Neural cell (in vitro differentiated cells): Measurements from ENCODE around the gene NCBP2L. TPM values are rescaled to one million over a fixed set of nuclear protein-coding genes. Genes with fewer than 3 reads are reported as not detected.

Experiments used
- H2AFZ ChIP-seq: fragments of 200-600, 300-800 bp; sonication (generic), shearing (Covaris generic); 2 replicates; pipeline ENCODE4 v1.6.0; 2014; ENCODE audit warnings: low read depth, mild to moderate bottlenecking, antibody characterized with exemption, low read length, moderate library complexity
- H3F3A ChIP-seq: fragments of 200-600 bp; shearing (Covaris generic); 2 replicates; pipeline ENCODE4 v1.6.1; 2016; ENCODE audit warnings: mild to moderate bottlenecking, moderate library complexity, mixed read lengths, antibody characterized with exemption, low read length; ENCODE audit not compliant: insufficient read depth, poor library complexity, severe bottlenecking
- H3K27ac ChIP-seq: fragments of 200-600, 300-800 bp; sonication (generic), shearing (Covaris generic); 2 replicates; pipeline ENCODE4 v1.5.1; 2014; ENCODE audit warnings: mild to moderate bottlenecking, low read length, moderate library complexity
- H3K27me3 ChIP-seq: fragments of 300-800, 200-600 bp; sonication (generic), shearing (Covaris generic); 2 replicates; pipeline ENCODE4 v1.6.0; 2014; ENCODE audit warnings: mild to moderate bottlenecking, low read depth, low read length, moderate library complexity; ENCODE audit not compliant: insufficient read depth
- H3K36me3 ChIP-seq: fragments of 300-800, 200-600 bp; sonication (generic), shearing (Covaris generic); 2 replicates; pipeline ENCODE4 v1.5.1; 2014; ENCODE audit warnings: mild to moderate bottlenecking, antibody characterized with exemption, low read length, moderate library complexity; ENCODE audit not compliant: insufficient read depth
- H3K4me2 ChIP-seq: fragments of 300-800, 200-600 bp; sonication (generic), shearing (Covaris generic); 2 replicates; pipeline ENCODE4 v1.6.0; 2014; ENCODE audit warnings: mild to moderate bottlenecking, low read length
- H3K4me3 ChIP-seq: fragments of 300-800, 200-600 bp; sonication (generic), shearing (Covaris generic); 2 replicates; pipeline ENCODE4 v1.5.1; 2014; ENCODE audit warnings: mild to moderate bottlenecking, low read length, moderate library complexity
- H3K79me2 ChIP-seq: fragments of 200-600 bp; shearing (Covaris generic); replicated peaks from 2 replicates; pipeline ENCODE4 v1.6.0; 2014; ENCODE audit warnings: mild to moderate bottlenecking, low read length, moderate library complexity; ENCODE audit not compliant: insufficient read depth
- H3K9ac ChIP-seq: fragments of 300-800, 200-600 bp; sonication (generic), shearing (Covaris generic); 2 replicates; pipeline ENCODE4 v1.6.1; 2016; ENCODE audit warnings: mild to moderate bottlenecking, low read length, mixed read lengths
- H3K9me2 ChIP-seq: fragments of 200-600 bp; shearing (Covaris generic); 2 replicates; pipeline ENCODE4 v1.6.1; 2016; ENCODE audit warnings: mild to moderate bottlenecking, low read length, mixed read lengths; ENCODE audit not compliant: insufficient read depth
- H3K9me3 ChIP-seq: fragments of 200-600, 300-800 bp; sonication (generic), shearing (Covaris generic); 2 replicates; pipeline ENCODE4 v1.6.1; 2016; ENCODE audit warnings: mild to moderate bottlenecking, mixed run types, low read length, moderate library complexity, mixed read lengths
- H4K20me1 ChIP-seq: fragments of 200-600 bp; shearing (Covaris generic); 2 replicates; pipeline ENCODE4 v1.6.1; 2016; ENCODE audit warnings: mild to moderate bottlenecking, mixed run types; ENCODE audit not compliant: insufficient read depth
- EP300 ChIP-seq: fragments of 450-650 bp; conservative IDR thresholded peaks from 2 replicates; pipeline ENCODE4 v1.6.1; 2014; ENCODE audit warnings: antibody characterized with exemption, mild to moderate bottlenecking, moderate library complexity; ENCODE audit not compliant: poor library complexity, severe bottlenecking
- EZH2 ChIP-seq: fragments of 200-600, 300-800 bp; shearing (Covaris generic), sonication (generic); IDR thresholded peaks from 2 replicates; pipeline ENCODE4 v1.6.1; 2014; ENCODE audit warnings: antibody characterized with exemption, low read length, borderline replicate concordance, mild to moderate bottlenecking; ENCODE audit not compliant: insufficient read depth, poor library complexity, severe bottlenecking
- MXI1 ChIP-seq: fragments of 450-650 bp; conservative IDR thresholded peaks from 2 replicates; pipeline ENCODE4 v1.6.1; 2014; ENCODE audit warnings: antibody characterized with exemption, mild to moderate bottlenecking; ENCODE audit not compliant: poor library complexity, severe bottlenecking
- POLR2AphosphoS5 ChIP-seq: IDR thresholded peaks from 2 replicates; pipeline ENCODE4 v1.6.1; 2012
- RAD21 ChIP-seq: fragments of 450-650 bp; conservative IDR thresholded peaks from 2 replicates; pipeline ENCODE4 v1.6.1; 2014; ENCODE audit warnings: antibody characterized with exemption, mild to moderate bottlenecking, moderate library complexity
- SMC3 ChIP-seq: fragments of 450-650 bp; conservative IDR thresholded peaks from 2 replicates; pipeline ENCODE4 v1.6.1; 2014; ENCODE audit warnings: antibody characterized with exemption, mild to moderate bottlenecking, moderate library complexity; ENCODE audit not compliant: poor library complexity
- TAF1 ChIP-seq: IDR thresholded peaks from 2 replicates; pipeline ENCODE4 v1.6.1; 2012; ENCODE audit warnings: low read depth
- polyA plus RNA-seq: library from polyadenylated mRNA; depleted of rRNA; stranded (reverse); fragments of >200 nt; gene quantifications from 2 replicates; pipeline ENCODE4 v1.2.3, GENCODE V29; 2014
- TF ChIP-seq, protein P1 (sequence below): IDR thresholded peaks from 2 replicates; pipeline ENCODE4 v1.6.1; 2012; ENCODE audit warnings: borderline replicate concordance
- TF ChIP-seq, protein P2 (sequence below): fragments of 450-650 bp; IDR thresholded peaks from 2 replicates; pipeline ENCODE4 v1.5.1; 2014; ENCODE audit warnings: antibody characterized with exemption, mild to moderate bottlenecking, moderate library complexity; ENCODE audit not compliant: poor library complexity, severe bottlenecking

NCBP2L gene
- polyA plus RNA-seq, 1 donor from 2014 or later = not detected

- H3K4me3 ChIP-seq = no peak overlapping the region
- TF ChIP-seq, protein P1, sequence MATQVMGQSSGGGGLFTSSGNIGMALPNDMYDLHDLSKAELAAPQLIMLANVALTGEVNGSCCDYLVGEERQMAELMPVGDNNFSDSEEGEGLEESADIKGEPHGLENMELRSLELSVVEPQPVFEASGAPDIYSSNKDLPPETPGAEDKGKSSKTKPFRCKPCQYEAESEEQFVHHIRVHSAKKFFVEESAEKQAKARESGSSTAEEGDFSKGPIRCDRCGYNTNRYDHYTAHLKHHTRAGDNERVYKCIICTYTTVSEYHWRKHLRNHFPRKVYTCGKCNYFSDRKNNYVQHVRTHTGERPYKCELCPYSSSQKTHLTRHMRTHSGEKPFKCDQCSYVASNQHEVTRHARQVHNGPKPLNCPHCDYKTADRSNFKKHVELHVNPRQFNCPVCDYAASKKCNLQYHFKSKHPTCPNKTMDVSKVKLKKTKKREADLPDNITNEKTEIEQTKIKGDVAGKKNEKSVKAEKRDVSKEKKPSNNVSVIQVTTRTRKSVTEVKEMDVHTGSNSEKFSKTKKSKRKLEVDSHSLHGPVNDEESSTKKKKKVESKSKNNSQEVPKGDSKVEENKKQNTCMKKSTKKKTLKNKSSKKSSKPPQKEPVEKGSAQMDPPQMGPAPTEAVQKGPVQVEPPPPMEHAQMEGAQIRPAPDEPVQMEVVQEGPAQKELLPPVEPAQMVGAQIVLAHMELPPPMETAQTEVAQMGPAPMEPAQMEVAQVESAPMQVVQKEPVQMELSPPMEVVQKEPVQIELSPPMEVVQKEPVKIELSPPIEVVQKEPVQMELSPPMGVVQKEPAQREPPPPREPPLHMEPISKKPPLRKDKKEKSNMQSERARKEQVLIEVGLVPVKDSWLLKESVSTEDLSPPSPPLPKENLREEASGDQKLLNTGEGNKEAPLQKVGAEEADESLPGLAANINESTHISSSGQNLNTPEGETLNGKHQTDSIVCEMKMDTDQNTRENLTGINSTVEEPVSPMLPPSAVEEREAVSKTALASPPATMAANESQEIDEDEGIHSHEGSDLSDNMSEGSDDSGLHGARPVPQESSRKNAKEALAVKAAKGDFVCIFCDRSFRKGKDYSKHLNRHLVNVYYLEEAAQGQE = no peak
- TF ChIP-seq TAF1 = no peak
- no peak for TF ChIP-seq MXI1
- TF ChIP-seq EZH2 = no peak
- TF ChIP-seq, protein P2, sequence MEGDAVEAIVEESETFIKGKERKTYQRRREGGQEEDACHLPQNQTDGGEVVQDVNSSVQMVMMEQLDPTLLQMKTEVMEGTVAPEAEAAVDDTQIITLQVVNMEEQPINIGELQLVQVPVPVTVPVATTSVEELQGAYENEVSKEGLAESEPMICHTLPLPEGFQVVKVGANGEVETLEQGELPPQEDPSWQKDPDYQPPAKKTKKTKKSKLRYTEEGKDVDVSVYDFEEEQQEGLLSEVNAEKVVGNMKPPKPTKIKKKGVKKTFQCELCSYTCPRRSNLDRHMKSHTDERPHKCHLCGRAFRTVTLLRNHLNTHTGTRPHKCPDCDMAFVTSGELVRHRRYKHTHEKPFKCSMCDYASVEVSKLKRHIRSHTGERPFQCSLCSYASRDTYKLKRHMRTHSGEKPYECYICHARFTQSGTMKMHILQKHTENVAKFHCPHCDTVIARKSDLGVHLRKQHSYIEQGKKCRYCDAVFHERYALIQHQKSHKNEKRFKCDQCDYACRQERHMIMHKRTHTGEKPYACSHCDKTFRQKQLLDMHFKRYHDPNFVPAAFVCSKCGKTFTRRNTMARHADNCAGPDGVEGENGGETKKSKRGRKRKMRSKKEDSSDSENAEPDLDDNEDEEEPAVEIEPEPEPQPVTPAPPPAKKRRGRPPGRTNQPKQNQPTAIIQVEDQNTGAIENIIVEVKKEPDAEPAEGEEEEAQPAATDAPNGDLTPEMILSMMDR = no peak
- no peak for TF ChIP-seq RAD21
- TF ChIP-seq POLR2AphosphoS5 = no peak
- H3K79me2 ChIP-seq = no peaks in the 10 kb centered on the region
- no peak overlapping the region for H2AFZ ChIP-seq
- no peak overlapping the region for H3K9ac ChIP-seq
- H3K36me3 ChIP-seq = no peaks in the 10 kb centered on the region
- H3K27me3 ChIP-seq = no peaks in the 10 kb centered on the region
- no peaks in the 10 kb centered on the region for H4K20me1 ChIP-seq
- no peaks in the 10 kb centered on the region for H3F3A ChIP-seq
- no peaks in the 10 kb centered on the region for H3K9me2 ChIP-seq
- no peak overlapping the region for H3K4me2 ChIP-seq
- no peaks in the 10 kb centered on the region for H3K9me3 ChIP-seq
- no peak overlapping the region for H3K27ac ChIP-seq
Measured at GRCh38 chrX:107768051-107768450, 9.5 kb upstream of the NCBP2L start.

DNA sequence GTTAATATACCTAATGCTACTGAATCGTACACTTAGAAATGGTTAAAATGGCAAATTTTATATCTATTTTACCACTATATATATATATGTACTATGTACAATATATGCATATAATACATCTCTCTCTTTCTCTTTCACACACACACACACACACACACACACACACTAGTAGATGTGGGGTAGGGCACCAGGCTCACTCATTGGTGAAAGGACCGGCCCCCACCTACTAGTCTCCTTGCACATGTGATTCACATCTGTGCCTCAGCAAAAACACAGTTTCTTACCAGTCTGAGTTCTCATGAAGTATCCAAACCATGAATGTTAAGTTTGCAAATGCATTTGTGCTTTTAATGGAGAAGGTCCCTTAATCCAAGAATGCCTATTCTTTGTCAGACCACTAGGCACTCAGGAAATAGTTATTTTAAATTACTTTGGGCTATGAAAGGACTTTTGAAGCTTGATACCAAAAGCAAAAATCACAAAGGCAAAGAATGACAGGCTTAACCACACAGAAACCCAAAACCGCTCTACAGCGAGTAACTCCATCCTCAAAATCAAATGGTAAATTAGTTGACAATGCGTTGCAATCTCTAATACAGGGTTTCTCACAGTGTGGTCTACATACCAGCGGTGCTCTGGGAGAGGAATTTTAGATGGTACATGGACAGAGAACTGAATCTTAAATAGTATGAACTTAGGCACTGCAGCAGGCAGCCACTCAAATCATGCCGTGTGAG, 7.8 kb upstream of the NCBP2L start:
- peaks cover 10% of the 10 kb centered on the region for H3K27me3 ChIP-seq
- H3K9ac ChIP-seq = no peak overlapping the region
- no peaks in the 10 kb centered on the region for H3F3A ChIP-seq
- no peak overlapping the region for H2AFZ ChIP-seq
- no peak for TF ChIP-seq EP300
- TF ChIP-seq EZH2 = no peak
- TF ChIP-seq SMC3 = no peak
- no peak for TF ChIP-seq TAF1
- TF ChIP-seq, protein P2 = no peak
- H3K36me3 ChIP-seq = no peaks in the 10 kb centered on the region
- no peak overlapping the region for H3K4me3 ChIP-seq
- no peak overlapping the region for H3K27ac ChIP-seq
- no peak overlapping the region for H3K4me2 ChIP-seq
- no peaks in the 10 kb centered on the region for H4K20me1 ChIP-seq
- no peaks in the 10 kb centered on the region for H3K79me2 ChIP-seq
- no peaks in the 10 kb centered on the region for H3K9me3 ChIP-seq
- H3K9me2 ChIP-seq = no peaks in the 10 kb centered on the region
